Right atrium auricular region (tissue), 2 donors: ENCODE results near the gene C2CD2L. TPM values are rescaled to one million over a fixed set of nuclear protein-coding genes. Genes with fewer than 3 reads are reported as not detected.

Experiments
- DNase-seq: peaks from one replicate; pipeline ENCODE4 v3.0.0-alpha.2; 2019; ENCODE audit warnings: low spot score
- H3K27ac ChIP-seq, 2 donors: fragments of 200-600 bp; sonication (generic); 1 replicate in 1 of 2; 2 replicates in 1 of 2; pipeline ENCODE4 v1.5.1; 2016 to 2019
- H3K27me3 ChIP-seq, 2 donors: fragments of 200-600 bp; sonication (generic); one replicate each; pipeline versions ENCODE4 v1.5.1 to v1.6.0; 2017 to 2019
- H3K36me3 ChIP-seq: fragments of 200-600 bp; sonication (generic); one replicate; pipeline ENCODE4 v1.5.1; 2016
- H3K4me1 ChIP-seq, 2 donors: fragments of 200-600 bp; sonication (generic); one replicate each; pipeline versions ENCODE4 v1.5.1 to v1.6.0; 2017 to 2019
- H3K4me3 ChIP-seq, 2 donors: fragments of 200-600 bp; sonication (generic); 1 replicate in 1 of 2; 2 replicates in 1 of 2; pipeline ENCODE4 v1.5.1; 2017 to 2019; ENCODE audit warnings: mild to moderate bottlenecking in 1 of 2, moderate library complexity in 1 of 2
- H3K9me3 ChIP-seq, 2 donors: fragments of 200-600 bp; sonication (generic); one replicate each; pipeline ENCODE4 v1.5.1; 2019
- CTCF ChIP-seq, 2 donors: fragments of 200-600 bp; sonication (generic); IDR thresholded peaks; one replicate each; pipeline ENCODE4 v1.5.1; 2019; ENCODE audit warnings: antibody characterized with exemption in 2 of 2
- total RNA-seq, 2 donors: library from RNA; depleted of rRNA; stranded (reverse); fragments of >200 nt; gene quantifications; one replicate each; pipeline ENCODE4 v1.1.0, GENCODE V29; 2016

Gene C2CD2L
- total RNA-seq, 2 donors from 2014 or later = 10.0 to 14.2 TPM

- Histone ChIP-seq H3K9me3 (no peaks in the 10 kb centered on the region), H3K4me1 (peaks cover 0 to 6% of the 10 kb centered on the region in 2 donors), H3K27me3 (no peaks in the 10 kb centered on the region), H3K36me3 (no peaks in the 10 kb centered on the region), H3K27ac (no peak overlapping the region), H3K4me3 (no peak overlapping the region)
- TF ChIP-seq CTCF (IDR thresholded peaks at IDR 0.05) = no peak
- DNase-seq = no peak
Measured at GRCh38 chr11:119167933-119168332, 60.8 kb downstream of the C2CD2L start.

Other genes starting within 250 kb of the C2CD2L start
- under 1 TPM in 1 of 2 donors, not detected in 1; 0.16 TPM for gene CXCR5, start 223.5 kb upstream of the C2CD2L start, total RNA-seq
- gene BCL9L, start 181.4 kb upstream of the C2CD2L start, total RNA-seq = 10 to 100 TPM; 17.5 to 43.7 TPM
- gene UPK2, start 151.0 kb upstream of the C2CD2L start, total RNA-seq = not detected
- not detected for gene FOXR1, start 135.6 kb upstream of the C2CD2L start, total RNA-seq
- 10 to 100 TPM in 1 of 2 donors, 1 to 10 TPM in 1; 8.7 to 11.9 TPM for gene CENATAC, start 109.2 kb upstream of the C2CD2L start, total RNA-seq
- 1,000 to 10,000 TPM in 1 of 2 donors, 100 to 1,000 TPM in 1; 812 to 1,966 TPM for gene RPS25, start 89.0 kb upstream of the C2CD2L start, total RNA-seq
- gene TRAPPC4, start 88.6 kb upstream of the C2CD2L start, total RNA-seq = 10 to 100 TPM; 26.1 to 37.2 TPM
- 10 to 100 TPM in 1 of 2 donors, 1 to 10 TPM in 1; 8.2 to 11.1 TPM for gene SLC37A4, start 76.5 kb upstream of the C2CD2L start, total RNA-seq
- 10 to 100 TPM; 56.8 to 69.7 TPM for gene HYOU1, start 50.1 kb upstream of the C2CD2L start, total RNA-seq
- 10 to 100 TPM; 22.0 to 23.7 TPM for gene VPS11, start 39.5 kb upstream of the C2CD2L start, total RNA-seq
- 10 to 100 TPM in 1 of 2 donors, 1 to 10 TPM in 1; 4.9 to 13.3 TPM for gene HMBS, start 22.5 kb upstream of the C2CD2L start, total RNA-seq
- 10 to 100 TPM; 15.8 to 18.6 TPM for gene DPAGT1, start 5.5 kb upstream of the C2CD2L start, total RNA-seq
- gene HINFP, start 14.2 kb downstream of the C2CD2L start, total RNA-seq = 10 to 100 TPM; 11.2 to 18.1 TPM
- gene ABCG4, start 41.7 kb downstream of the C2CD2L start, total RNA-seq = 1 to 10 TPM; 1.4 to 1.8 TPM
- 10 to 100 TPM; 16.9 to 24.3 TPM for gene NLRX1, start 61.4 kb downstream of the C2CD2L start, total RNA-seq
- gene NHERF4, start 78.1 kb downstream of the C2CD2L start, total RNA-seq = 1 to 10 TPM; 1.7 to 5.6 TPM
- 10 to 100 TPM in 1 of 2 donors, 1 to 10 TPM in 1; 8.5 to 14.5 TPM for gene CBL, start 99.0 kb downstream of the C2CD2L start, total RNA-seq
- 100 to 1,000 TPM; 356 to 509 TPM for gene MCAM, start 209.8 kb downstream of the C2CD2L start, total RNA-seq
- gene RNF26, start 227.2 kb downstream of the C2CD2L start, total RNA-seq = 10 to 100 TPM in 1 of 2 donors, 1 to 10 TPM in 1; 8.2 to 10.3 TPM
- gene C1QTNF5, start 233.5 kb downstream of the C2CD2L start, total RNA-seq = 10 to 100 TPM; 41.4 to 47.4 TPM
- not detected for gene MFRP, start 239.4 kb downstream of the C2CD2L start, total RNA-seq